Measurements from ENCODE around the gene SPRED2.

DNA sequence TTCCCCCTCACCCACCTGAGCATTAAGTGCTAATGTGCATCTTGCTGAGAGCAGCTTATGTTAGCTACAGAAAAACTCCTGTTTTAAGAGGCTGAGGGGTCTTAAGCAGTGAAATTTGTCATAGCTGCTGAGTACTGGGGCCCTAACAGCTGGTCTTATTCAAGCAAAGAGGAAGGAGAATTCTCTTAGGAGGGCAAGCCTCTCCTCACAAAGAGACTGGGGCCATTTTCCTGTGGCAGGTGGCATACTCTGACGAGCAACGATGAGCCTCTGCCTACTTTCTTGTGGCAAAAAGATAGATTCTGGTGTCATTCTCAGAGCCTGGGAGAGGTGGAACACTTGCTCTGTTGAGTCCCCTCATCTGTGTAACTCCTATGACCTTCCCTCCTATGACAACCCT is 53.2 kb downstream of the SPRED2 start:
- TF ChIP-seq, protein P1, sequence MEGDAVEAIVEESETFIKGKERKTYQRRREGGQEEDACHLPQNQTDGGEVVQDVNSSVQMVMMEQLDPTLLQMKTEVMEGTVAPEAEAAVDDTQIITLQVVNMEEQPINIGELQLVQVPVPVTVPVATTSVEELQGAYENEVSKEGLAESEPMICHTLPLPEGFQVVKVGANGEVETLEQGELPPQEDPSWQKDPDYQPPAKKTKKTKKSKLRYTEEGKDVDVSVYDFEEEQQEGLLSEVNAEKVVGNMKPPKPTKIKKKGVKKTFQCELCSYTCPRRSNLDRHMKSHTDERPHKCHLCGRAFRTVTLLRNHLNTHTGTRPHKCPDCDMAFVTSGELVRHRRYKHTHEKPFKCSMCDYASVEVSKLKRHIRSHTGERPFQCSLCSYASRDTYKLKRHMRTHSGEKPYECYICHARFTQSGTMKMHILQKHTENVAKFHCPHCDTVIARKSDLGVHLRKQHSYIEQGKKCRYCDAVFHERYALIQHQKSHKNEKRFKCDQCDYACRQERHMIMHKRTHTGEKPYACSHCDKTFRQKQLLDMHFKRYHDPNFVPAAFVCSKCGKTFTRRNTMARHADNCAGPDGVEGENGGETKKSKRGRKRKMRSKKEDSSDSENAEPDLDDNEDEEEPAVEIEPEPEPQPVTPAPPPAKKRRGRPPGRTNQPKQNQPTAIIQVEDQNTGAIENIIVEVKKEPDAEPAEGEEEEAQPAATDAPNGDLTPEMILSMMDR (IDR thresholded peaks at IDR 0.05), result no peak
- no peak for TF ChIP-seq ZFX (IDR thresholded peaks at IDR 0.05; ENCODE audit: borderline replicate concordance)

Data from 22Rv1 (cell line).